ENCODE measurements around the gene CHRNB1.

DNA sequence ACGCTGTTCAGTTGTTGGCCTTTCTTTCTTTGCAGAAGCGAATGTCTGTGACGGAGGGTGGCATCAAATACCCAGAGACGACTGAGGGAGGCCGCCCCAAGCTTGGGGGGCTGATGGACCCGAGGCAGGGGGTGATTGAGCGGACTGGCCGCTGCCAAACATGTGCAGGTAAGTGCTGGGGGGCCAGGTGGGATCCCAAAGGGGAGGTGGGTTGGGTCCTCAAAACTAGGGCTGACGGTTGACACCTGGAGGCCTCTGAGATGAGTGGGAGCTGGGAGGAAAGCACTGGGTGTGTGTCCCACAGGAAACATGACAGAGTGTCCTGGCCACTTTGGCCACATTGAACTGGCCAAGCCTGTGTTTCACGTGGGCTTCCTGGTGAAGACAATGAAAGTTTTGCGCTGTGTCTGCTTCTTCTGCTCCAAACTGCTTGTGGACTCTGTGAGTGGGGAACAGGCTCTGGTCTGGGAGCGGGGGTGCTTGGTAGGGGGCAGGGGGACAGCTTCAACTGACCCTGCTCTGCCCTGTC is 51.1 kb downstream of the CHRNB1 start:
- TF ChIP-seq, protein P1, sequence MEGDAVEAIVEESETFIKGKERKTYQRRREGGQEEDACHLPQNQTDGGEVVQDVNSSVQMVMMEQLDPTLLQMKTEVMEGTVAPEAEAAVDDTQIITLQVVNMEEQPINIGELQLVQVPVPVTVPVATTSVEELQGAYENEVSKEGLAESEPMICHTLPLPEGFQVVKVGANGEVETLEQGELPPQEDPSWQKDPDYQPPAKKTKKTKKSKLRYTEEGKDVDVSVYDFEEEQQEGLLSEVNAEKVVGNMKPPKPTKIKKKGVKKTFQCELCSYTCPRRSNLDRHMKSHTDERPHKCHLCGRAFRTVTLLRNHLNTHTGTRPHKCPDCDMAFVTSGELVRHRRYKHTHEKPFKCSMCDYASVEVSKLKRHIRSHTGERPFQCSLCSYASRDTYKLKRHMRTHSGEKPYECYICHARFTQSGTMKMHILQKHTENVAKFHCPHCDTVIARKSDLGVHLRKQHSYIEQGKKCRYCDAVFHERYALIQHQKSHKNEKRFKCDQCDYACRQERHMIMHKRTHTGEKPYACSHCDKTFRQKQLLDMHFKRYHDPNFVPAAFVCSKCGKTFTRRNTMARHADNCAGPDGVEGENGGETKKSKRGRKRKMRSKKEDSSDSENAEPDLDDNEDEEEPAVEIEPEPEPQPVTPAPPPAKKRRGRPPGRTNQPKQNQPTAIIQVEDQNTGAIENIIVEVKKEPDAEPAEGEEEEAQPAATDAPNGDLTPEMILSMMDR (conservative IDR thresholded peaks at IDR 0.05; ENCODE audit: low read length): no peak
- TF ChIP-seq EZH2phosphoT487 (IDR thresholded peaks at IDR 0.05; ENCODE audit: borderline replicate concordance): no peak
